Ovary (tissue), 9 donors: ENCODE data around the gene MGAT5B. TPM values are rescaled to one million over a fixed set of nuclear protein-coding genes. Genes with fewer than 3 reads are reported as not detected.

Experiments
- DNase-seq, 5 donors: peaks; one replicate each; pipeline ENCODE4 v3.0.0-alpha.2; 2019 to 2020
- H3K27ac ChIP-seq, 2 donors: fragments of 200-600 bp; one replicate each; pipeline versions ENCODE4 v1.5.1 to v1.8.0; 2019 to 2022
- H3K27me3 ChIP-seq: fragments of 200-600 bp; one replicate; pipeline ENCODE4 v1.8.0; 2022
- H3K36me3 ChIP-seq: fragments of 200-600 bp; sonication (generic); one replicate; pipeline ENCODE4 v1.5.1; 2019
- H3K4me1 ChIP-seq: one replicate; pipeline ENCODE4 v1.8.1; 2013; ENCODE audit warnings: mild to moderate bottlenecking, moderate library complexity; ENCODE audit not compliant: insufficient read depth
- H3K4me3 ChIP-seq: fragments of 200-600 bp; sonication (generic); one replicate; pipeline ENCODE4 v1.5.1; 2017
- H3K9me3 ChIP-seq, 2 donors: fragments of 200-600 bp in 1 of 2; sonication (generic) in 1 of 2; one replicate each; pipeline versions ENCODE4 v1.5.1 to v1.8.1; 2013 to 2019; ENCODE audit warnings: mild to moderate bottlenecking in 1 of 2, moderate library complexity in 1 of 2
- EP300 ChIP-seq: sonication (generic); formaldehyde crosslinking; IDR thresholded peaks from one replicate; pipeline ENCODE4 v1.6.1; 2017; ENCODE audit warnings: antibody characterized with exemption
- POLR2A ChIP-seq: fragments of 450-650 bp; IDR thresholded peaks from one replicate; pipeline ENCODE4 v1.6.1; 2017; ENCODE audit warnings: antibody characterized with exemption, mild to moderate bottlenecking, moderate library complexity
- WGBS, 3 donors: extraction: QIAGEN DNeasy Blood & Tissue Kit in 1 of 3; methylation state at CpG; one replicate each; pipeline versions ENCODE4 v1.1.5 to v1.1.7; 2013 to 2017; 5-methylcytosine and 5-hydroxymethylcytosine counted together
- intact Hi-C, 4 donors: fragments of 100-400 bp; cut with DNase I; formaldehyde crosslinking; loops; one replicate each; pipeline versions ENCODE4 v1.11.0 to v1.15.1; 2022 to 2023
- polyA plus RNA-seq, 2 donors: library from polyadenylated mRNA; stranded (reverse); fragments of 200-250 nt in 1 of 2; fragments of 350-450 nt in 1 of 2; fragmentation: Illumina TruSeq in 1 of 2; extraction: RNeasy Lipid Tissue Mini Kit (QIAGEN cat#74804) in 1 of 2; gene quantifications; one replicate each; pipeline ENCODE4 v1.2.3, GENCODE V29; 2013 to 2014
- total RNA-seq, 7 donors: library from RNA; depleted of rRNA in 2 of 7; stranded (reverse); fragments of >200 nt in 2 of 7; fragmentation: NEBNext Ultra II Directional in 3 of 7; extraction: Animal tissue kit (Norgen Biotek cat#: 25700) in 3 of 7; gene quantifications; one replicate each; pipeline versions ENCODE4 v1.1.0 to v1.2.4, GENCODE V29; 2016 to 2023
- TF ChIP-seq, protein P1 (sequence below), 3 donors: fragments of 450-650 bp in 2 of 3; fragments of 200-600 bp in 1 of 3; IDR thresholded peaks; one replicate each; pipeline versions ENCODE4 v1.5.1 to v1.8.0; 2016 to 2022; ENCODE audit warnings: antibody characterized with exemption in 3 of 3, mild to moderate bottlenecking in 1 of 3
- donor health status: DM: no; HTN: no; CAD: no; lungs with moderate emphysema.
- donor health status: DM: no; HTN: no; CAD: no.
- donor health status: Bipolar disorder and iron deficiency.
- donor health status: DM: yes; HTN: yes; CAD: no.
- donor health status: DM: no; HTN: no; CAD: no.
- donor health status: DM: yes; HTN: yes; CAD: no.

Gene MGAT5B
- total and polyA plus RNA-seq, 9 donors: 0.23 to 3.6 (median 0.77) TPM; not detected in 1

DNA sequence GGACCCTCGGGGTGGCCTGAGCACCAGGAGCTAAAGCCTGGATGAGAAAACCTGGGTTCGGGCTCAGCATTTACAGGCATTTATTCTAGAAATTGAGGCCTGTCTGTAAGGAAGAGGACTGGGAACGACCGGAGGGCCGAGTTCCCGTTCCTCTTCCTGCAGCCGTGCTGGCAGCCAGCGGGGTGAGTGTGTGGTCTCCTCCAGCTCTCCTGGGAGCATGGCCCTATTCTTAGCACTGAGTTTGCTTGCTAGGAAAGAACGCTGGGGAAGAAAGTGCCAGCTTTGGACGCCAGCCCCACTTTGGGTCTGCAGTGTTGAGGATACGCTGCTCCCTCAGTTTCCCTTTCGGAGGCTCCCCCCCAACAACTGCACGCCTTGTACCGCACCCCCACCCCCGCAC is 49.6 kb downstream of the MGAT5B start:
- no peak overlapping the region for H3K4me3 ChIP-seq
- DNase-seq: no peak
- no peaks in the 10 kb centered on the region for H3K4me1 ChIP-seq
- intact Hi-C loops: no loop called here
- 63 to 71% (median 70%) methylated on average over 15 of the region's 15 CpGs for WGBS, 3 donors
- H3K36me3 ChIP-seq: no peaks in the 10 kb centered on the region
- H3K9me3 ChIP-seq: no peaks in the 10 kb centered on the region
- no peak overlapping the region for H3K27ac ChIP-seq
- no peaks in the 10 kb centered on the region for H3K27me3 ChIP-seq
- TF ChIP-seq EP300 (no peak), POLR2A (no peak)
- TF ChIP-seq, protein P1, sequence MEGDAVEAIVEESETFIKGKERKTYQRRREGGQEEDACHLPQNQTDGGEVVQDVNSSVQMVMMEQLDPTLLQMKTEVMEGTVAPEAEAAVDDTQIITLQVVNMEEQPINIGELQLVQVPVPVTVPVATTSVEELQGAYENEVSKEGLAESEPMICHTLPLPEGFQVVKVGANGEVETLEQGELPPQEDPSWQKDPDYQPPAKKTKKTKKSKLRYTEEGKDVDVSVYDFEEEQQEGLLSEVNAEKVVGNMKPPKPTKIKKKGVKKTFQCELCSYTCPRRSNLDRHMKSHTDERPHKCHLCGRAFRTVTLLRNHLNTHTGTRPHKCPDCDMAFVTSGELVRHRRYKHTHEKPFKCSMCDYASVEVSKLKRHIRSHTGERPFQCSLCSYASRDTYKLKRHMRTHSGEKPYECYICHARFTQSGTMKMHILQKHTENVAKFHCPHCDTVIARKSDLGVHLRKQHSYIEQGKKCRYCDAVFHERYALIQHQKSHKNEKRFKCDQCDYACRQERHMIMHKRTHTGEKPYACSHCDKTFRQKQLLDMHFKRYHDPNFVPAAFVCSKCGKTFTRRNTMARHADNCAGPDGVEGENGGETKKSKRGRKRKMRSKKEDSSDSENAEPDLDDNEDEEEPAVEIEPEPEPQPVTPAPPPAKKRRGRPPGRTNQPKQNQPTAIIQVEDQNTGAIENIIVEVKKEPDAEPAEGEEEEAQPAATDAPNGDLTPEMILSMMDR (IDR thresholded peaks at IDR 0.05): no peak

DNA sequence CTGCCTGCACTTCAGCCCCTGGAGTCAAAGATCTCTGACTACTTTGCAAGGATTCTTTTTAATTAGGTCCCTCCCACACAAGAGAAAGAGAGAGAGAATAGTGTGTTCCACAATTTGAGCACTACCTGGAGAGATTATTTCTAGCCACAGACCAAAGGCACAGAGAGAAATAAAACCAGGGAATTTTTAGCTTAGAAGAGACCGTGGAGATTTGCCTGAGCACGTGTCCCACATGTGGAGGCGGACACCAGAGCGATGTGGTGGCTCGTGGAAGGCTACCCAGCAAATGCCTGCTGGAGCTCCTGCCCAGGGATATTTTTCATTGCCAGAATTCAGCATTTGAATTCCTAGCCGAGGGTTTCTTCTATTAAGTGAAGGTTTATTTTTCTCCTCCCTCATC is 50.6 kb downstream of the MGAT5B start:
- Histone ChIP-seq H3K27me3 (no peaks in the 10 kb centered on the region), H3K4me3 (no peak overlapping the region), H3K4me1 (no peaks in the 10 kb centered on the region), H3K27ac (no peak overlapping the region), H3K9me3 (no peaks in the 10 kb centered on the region), H3K36me3 (no peaks in the 10 kb centered on the region)
- no peak for DNase-seq
- TF ChIP-seq POLR2A (no peak), EP300 (no peak)
- TF ChIP-seq, protein P1 (IDR thresholded peaks at IDR 0.05): no peak
- intact Hi-C loops: no loop called here
- 42 to 60% (median 54%) methylated on average over 6 of the region's 6 CpGs for WGBS, 3 donors

DNA sequence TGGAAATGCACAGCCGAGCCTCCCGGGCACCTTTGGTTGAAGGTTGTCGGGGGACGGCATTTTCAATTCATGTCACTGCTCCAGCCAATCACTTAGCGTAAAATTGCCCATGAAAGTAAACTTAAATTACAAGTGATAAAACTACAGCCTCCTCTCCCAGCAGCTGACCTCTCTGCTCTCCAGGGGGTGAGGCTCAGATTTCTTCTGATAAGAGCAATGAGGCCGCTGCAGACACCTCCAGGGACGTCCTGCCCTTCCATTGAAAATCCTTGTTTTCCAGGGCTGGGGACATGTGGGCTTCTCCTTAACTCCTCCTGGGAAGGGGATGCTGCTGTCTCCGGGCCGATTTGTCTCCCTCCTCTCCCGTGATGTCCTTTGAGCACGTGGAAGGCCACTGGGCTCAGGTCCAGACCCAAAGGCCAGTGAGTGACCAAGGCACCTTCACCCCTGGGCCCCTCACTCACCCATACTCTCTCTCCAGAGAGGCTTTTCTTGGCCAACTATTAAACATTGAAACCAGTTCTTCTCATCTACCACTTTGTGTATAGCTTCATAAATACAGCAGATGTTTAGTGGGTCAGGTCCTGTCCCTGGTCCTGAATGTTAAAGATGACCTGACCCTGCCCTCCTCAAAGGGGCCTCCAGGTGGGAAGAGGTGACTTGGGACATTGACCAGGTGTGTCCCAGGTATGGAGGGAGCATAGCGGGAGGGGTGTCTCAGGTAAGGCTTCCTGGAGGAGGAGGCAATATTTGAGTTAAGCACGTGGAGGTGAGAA is 52.3 kb downstream of the MGAT5B start:
- no peak overlapping the region for H3K4me3 ChIP-seq
- 42 to 60% (median 49%) methylated on average over 13 of the region's 13 CpGs for WGBS, 3 donors
- H3K27ac ChIP-seq: no peak overlapping the region
- no peak for TF ChIP-seq POLR2A
- TF ChIP-seq, protein P1 (IDR thresholded peaks at IDR 0.05): no peak
- TF ChIP-seq EP300: no peak
- DNase-seq: no peak
- no peaks in the 10 kb centered on the region for H3K4me1 ChIP-seq
- no peaks in the 10 kb centered on the region for H3K36me3 ChIP-seq
- H3K9me3 ChIP-seq: no peaks in the 10 kb centered on the region
- no peaks in the 10 kb centered on the region for H3K27me3 ChIP-seq
- intact Hi-C loops: no loop called here

DNA sequence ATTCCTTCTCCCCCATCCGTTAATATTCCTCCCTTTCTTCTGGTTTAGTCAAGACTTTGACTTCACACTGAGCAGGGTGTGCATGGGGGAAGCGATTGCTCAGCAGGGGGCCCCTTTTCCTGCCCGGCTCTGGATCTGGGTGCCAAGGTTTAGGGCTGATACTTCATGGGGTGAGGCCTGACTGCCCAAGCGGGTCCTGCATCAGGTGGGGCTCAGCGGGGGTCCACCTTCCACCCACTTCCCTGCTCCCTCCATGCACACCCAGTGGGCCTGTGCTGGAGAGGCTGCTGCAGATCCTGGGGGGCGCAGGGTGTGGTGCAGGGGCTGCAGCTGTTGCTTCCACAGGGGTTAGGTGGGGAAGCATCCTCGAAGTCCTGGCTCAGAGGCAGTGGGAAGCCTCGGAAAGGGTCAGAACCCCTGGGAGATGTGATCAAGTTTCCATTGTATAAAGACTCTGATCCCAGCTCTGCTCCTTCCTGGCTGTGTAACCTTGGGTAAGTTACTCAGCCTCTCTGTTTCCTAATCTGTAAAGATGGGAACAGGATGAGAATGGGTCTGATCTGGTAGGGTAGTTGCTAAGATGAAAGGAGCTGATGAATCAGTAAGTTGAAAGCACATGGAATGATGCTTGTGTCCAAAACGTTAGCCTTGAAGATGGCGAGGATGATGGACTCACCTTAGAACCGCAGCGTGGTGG is 53.3 kb downstream of the MGAT5B start:
- Histone ChIP-seq H3K4me1 (no peaks in the 10 kb centered on the region), H3K4me3 (no peak overlapping the region), H3K27ac (no peak overlapping the region), H3K27me3 (no peaks in the 10 kb centered on the region), H3K9me3 (no peaks in the 10 kb centered on the region), H3K36me3 (no peaks in the 10 kb centered on the region)
- 70 to 79% (median 75%) methylated on average over 12 of the region's 12 CpGs for WGBS, 3 donors
- intact Hi-C loops: no loop called here
- DNase-seq: no peak
- TF ChIP-seq, protein P1 (IDR thresholded peaks at IDR 0.05): no peak
- TF ChIP-seq EP300 (no peak), POLR2A (no peak)
